Omental fat pad (tissue), 4 donors: ENCODE data around the gene SLC12A8. TPM values are rescaled to one million over a fixed set of nuclear protein-coding genes. Genes with fewer than 3 reads are reported as not detected.

Source experiments
- ATAC-seq: fragments of 150-250 bp; one replicate; pipeline ENCODE4 v1.9.1; 2016; ENCODE audit warnings: mild to moderate bottlenecking, moderate library complexity; ENCODE audit not compliant: low FRiP score
- DNase-seq: peaks from one replicate; pipeline ENCODE4 v3.0.0-alpha.2; 2019; ENCODE audit warnings: low spot score
- total RNA-seq, 4 donors: library from RNA; depleted of rRNA; stranded (reverse); fragments of >200 nt; gene quantifications; one replicate each; pipeline ENCODE4 v1.1.0, GENCODE V29; 2016
- TF ChIP-seq, protein P1 (sequence below), 3 donors: fragments of 450-650 bp; IDR thresholded peaks; one replicate each; pipeline ENCODE4 v1.5.1; 2016 to 2017; ENCODE audit warnings: antibody characterized with exemption in 3 of 3, mild to moderate bottlenecking in 3 of 3, moderate library complexity in 2 of 3

The SLC12A8 gene
- total RNA-seq, 4 donors from 2014 or later: 2.6 to 65.3 (median 8.7) TPM; not detected in 1

DNA sequence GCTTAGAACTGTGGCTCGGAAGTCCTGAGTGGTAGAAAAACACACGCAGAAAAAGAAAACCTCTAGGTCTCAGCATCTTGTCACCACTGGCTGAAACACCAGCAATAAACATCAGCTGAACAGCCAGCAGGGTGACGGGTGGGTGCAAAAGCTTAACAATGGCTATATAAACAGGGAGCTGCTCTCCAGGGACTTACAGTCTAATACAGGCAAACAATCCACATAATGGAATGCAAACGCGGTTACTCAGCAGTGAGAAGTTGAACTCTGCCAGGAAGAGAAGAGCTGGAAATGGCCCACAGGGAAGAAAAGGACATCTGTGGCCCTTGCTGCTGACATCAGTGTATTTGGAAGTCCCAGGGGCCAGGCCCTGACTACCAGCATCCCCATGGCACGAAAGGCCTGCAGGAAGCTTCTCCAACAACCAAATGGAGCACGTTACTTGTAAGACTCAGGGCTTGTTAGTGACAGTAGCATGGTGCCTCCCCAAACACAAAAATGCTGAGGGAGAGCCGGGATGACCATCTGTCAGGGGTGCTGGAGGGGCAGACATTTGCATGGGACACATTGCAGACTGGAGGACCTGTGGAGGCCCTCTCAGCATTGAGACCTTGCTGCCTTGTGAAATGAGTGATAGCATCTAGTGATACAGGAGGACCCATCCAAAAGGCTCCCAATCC, 159.8 kb downstream of the SLC12A8 start:
- DNase-seq (no peak), ATAC-seq (no peak)
- TF ChIP-seq, protein P1, sequence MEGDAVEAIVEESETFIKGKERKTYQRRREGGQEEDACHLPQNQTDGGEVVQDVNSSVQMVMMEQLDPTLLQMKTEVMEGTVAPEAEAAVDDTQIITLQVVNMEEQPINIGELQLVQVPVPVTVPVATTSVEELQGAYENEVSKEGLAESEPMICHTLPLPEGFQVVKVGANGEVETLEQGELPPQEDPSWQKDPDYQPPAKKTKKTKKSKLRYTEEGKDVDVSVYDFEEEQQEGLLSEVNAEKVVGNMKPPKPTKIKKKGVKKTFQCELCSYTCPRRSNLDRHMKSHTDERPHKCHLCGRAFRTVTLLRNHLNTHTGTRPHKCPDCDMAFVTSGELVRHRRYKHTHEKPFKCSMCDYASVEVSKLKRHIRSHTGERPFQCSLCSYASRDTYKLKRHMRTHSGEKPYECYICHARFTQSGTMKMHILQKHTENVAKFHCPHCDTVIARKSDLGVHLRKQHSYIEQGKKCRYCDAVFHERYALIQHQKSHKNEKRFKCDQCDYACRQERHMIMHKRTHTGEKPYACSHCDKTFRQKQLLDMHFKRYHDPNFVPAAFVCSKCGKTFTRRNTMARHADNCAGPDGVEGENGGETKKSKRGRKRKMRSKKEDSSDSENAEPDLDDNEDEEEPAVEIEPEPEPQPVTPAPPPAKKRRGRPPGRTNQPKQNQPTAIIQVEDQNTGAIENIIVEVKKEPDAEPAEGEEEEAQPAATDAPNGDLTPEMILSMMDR (IDR thresholded peaks at IDR 0.05): no peak

DNA sequence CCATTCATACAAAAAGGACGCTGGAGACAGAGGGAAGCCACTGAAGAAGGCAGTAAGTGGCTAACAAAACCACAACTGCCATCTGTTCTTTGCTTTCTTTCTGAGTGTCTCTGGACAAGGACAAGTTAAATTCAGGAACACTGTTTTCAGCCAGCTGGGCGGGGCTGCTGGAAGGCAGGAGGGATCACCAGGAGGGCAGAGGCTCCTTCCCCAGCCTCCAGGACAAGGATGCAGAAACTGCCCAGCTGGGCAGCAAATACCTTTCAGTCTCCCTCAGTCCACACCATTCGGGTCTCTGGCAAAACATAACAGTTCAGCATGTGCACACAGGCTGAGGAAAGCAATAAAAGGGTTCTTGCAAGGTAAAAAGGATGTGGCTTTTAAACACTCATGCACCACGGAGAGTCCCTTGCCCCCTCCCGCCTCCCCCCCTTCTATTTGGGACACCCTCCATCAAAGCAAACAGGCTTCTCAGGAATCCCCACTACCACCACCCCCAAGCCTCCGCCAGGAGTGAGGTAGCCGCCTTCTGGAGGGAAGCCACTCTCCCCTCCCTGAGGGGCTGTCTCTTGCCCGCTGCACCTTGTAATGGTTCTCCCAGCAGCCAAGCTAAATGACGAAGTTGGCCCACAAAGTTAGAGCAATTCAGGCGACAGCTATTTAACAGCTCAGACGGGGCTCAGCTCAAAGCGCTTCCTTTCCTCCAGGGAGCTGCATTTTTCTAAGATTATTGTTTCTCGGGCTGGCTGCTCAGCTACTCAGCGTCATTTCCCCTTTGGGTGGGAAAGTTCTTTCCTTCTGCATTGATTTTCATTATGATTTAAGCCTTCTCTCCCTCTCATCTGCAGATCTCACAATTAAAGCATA, 160.6 kb downstream of the SLC12A8 start:
- no peak for DNase-seq
- TF ChIP-seq, protein P1 (IDR thresholded peaks at IDR 0.05): no peak
- ATAC-seq: no peak

DNA sequence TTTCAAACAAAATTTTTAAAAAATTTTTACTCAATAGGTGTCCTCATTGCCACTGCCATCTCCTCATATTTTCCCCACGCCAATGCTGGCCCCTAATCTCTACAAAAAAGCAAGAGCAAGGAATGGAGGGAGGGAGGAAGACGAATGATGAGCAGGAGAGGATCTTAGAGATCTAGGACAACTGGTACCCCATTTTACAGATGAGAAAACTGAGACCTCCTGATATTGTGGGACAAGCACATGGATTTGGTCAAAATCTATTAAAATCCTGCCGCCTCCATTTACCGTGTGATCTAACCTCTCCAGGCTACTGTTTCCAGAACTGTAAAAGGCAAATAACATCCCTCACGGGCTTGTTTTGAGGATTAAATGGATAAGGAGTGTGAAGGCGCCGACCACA, 161.3 kb downstream of the SLC12A8 start:
- DNase-seq (no peak), ATAC-seq (no peak)
- TF ChIP-seq, protein P1 (IDR thresholded peaks at IDR 0.05): no peak

DNA sequence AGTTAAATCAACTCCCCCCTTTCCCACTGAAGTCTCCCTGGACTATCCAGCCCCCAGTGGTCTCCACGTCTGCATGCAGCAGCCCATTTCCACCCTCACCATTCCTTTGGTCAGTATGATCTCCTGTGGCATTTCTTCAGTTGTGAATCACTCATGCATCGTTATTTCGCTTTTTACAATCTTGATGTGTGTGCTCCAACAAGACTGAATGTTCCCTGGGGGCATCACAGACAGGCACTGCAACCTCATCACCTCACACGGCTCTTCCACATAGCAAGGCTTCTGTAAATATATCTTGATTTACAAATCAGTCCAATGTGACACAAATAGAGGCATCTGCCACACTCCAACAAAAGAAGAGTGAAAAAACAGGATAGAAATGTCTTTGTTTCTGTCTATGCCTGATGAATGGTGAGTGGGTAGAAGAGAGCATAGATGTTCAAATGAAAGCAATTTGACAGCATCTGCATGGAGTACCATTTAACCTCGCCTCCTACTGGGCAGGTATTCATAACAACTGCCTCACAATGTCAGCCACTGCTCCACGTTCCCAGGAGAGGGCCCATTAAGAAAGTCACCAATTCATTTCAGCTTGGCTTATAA, 162.0 kb downstream of the SLC12A8 start:
- no peak for DNase-seq
- no peak for ATAC-seq
- TF ChIP-seq, protein P1 (IDR thresholded peaks at IDR 0.05): no peak

DNA sequence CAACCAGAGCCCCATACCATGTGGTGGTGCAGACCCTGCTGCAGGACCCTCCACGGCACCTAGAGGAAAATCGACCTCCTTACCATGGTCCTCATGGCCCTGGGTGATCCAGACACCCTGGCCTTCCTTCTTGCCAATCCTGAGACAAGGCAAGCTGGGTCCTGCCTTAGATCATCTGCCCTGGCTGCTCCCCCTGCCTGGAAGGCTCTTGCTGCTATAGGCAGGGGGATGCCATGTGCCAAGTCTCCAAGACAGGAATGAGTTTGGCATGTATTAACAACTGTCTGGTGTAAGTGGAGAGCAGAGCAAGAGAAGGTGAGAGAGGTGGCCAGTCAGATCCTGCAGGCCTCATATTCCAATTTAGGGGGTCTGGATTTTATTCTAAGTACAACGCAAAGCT, 164.3 kb downstream of the SLC12A8 start:
- no peak for DNase-seq
- no peak for ATAC-seq
- TF ChIP-seq, protein P1 (IDR thresholded peaks at IDR 0.05): no peak

DNA sequence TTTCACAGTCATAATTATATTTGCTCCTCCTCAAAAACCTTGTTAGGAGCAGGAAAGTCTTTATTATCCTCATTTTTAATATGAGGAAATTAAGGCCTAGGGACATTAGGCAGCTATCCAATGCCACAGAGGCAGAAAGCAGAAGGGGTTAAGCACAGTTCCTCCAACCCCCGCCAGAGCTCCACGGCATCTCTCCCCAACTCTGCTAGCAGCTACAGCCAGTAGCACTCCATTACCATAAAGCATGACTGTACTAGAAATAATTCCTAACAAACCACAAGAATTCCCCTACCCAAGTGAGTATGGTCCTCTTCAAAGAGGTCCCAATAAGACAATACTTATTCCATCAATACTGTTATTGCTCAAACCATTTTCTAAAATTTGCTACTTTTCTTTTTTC, 166.6 kb downstream of the SLC12A8 start:
- TF ChIP-seq, protein P1 (IDR thresholded peaks at IDR 0.05): no peak
- no peak for ATAC-seq
- DNase-seq: no peak
